Breast epithelium (tissue), 4 donors: ENCODE results near the gene NADK. TPM values are rescaled to one million over a fixed set of nuclear protein-coding genes. Genes with fewer than 3 reads are reported as not detected.
A peak's percentile ranks its signal among the peaks of the same experiment; 100 is the strongest.
"Not testable (repeated sequence)": the region's sequence is repeated elsewhere in the genome, so short reads cannot be mapped to it uniquely, and the experiment has no call there.

Experiments
- DNase-seq, 2 donors: peaks; one replicate each; pipeline ENCODE4 v3.0.0-alpha.2; 2019; ENCODE audit warnings: low spot score in 2 of 2
- H3K27ac ChIP-seq, 2 donors: fragments of 200-600 bp; sonication (generic) in 1 of 2; one replicate each; pipeline ENCODE4 v1.5.1; 2016 to 2019; ENCODE audit warnings: mild to moderate bottlenecking in 1 of 2
- H3K27me3 ChIP-seq, 2 donors: fragments of 200-600 bp; sonication (generic) in 1 of 2; one replicate each; pipeline versions ENCODE4 v1.5.1 to v1.6.0; 2017 to 2019; ENCODE audit warnings: control low read depth in 1 of 2, mild to moderate bottlenecking in 1 of 2
- H3K36me3 ChIP-seq: fragments of 200-600 bp; one replicate; pipeline ENCODE4 v1.5.1; 2019
- H3K4me1 ChIP-seq, 2 donors: fragments of 200-600 bp; sonication (generic); one replicate each; pipeline ENCODE4 v1.5.1; 2016 to 2019; ENCODE audit warnings: control low read depth in 1 of 2
- H3K4me3 ChIP-seq, 3 donors: fragments of 200-600 bp; sonication (generic); 1 replicate in 2 of 3; 2 replicates in 1 of 3; pipeline ENCODE4 v1.5.1; 2016 to 2019; ENCODE audit warnings: mild to moderate bottlenecking in 3 of 3, moderate library complexity in 2 of 3
- H3K9me3 ChIP-seq, 2 donors: fragments of 200-600 bp; sonication (generic) in 1 of 2; one replicate each; pipeline ENCODE4 v1.5.1; 2016 to 2019; ENCODE audit warnings: control low read depth in 1 of 2
- CTCF ChIP-seq, 3 donors: fragments of 450-650 bp; IDR thresholded peaks; one replicate each; pipeline ENCODE4 v1.5.1; 2016 to 2017; ENCODE audit warnings: antibody characterized with exemption in 3 of 3, mild to moderate bottlenecking in 3 of 3, moderate library complexity in 3 of 3
- POLR2A ChIP-seq: fragments of 450-650 bp; IDR thresholded peaks from one replicate; pipeline ENCODE4 v1.6.1; 2016; ENCODE audit warnings: antibody characterized with exemption, mild to moderate bottlenecking, moderate library complexity
- POLR2AphosphoS5 ChIP-seq, 3 donors: sonication (generic); formaldehyde crosslinking; IDR thresholded peaks; one replicate each; pipeline ENCODE4 v1.6.1; 2017; ENCODE audit warnings: antibody characterized with exemption in 3 of 3
- intact Hi-C: fragments of 100-400 bp; cut with DNase I; formaldehyde crosslinking; loops from one replicate; pipeline ENCODE4 v1.15.1; 2023; ENCODE audit warnings: low total_unique reads
- total RNA-seq, 3 donors: library from RNA; depleted of rRNA; stranded (reverse); fragments of >200 nt; gene quantifications; one replicate each; pipeline ENCODE4 v1.1.0, GENCODE V29; 2016

NADK gene
- total RNA-seq, 3 donors from 2014 or later, result 71.1 to 89.1 (median 87.4) TPM

GRCh38 chr1:1730870-1731269, 47.4 kb downstream of the NADK start:
- intact Hi-C loops, result no loop called here
- H3K27ac ChIP-seq, result peak overlapping the region in 1 of 2 donors; percentile 61
- no peaks in the 10 kb centered on the region for H3K27me3 ChIP-seq
- H3K9me3 ChIP-seq, result no peaks in the 10 kb centered on the region
- H3K4me3 ChIP-seq, result no peak overlapping the region
- no peaks in the 10 kb centered on the region for H3K4me1 ChIP-seq
- DNase-seq, result no peak
- TF ChIP-seq POLR2AphosphoS5 (IDR thresholded peaks at IDR 0.05) (no peak), CTCF (IDR thresholded peaks at IDR 0.05) (no peak)
- no peaks in the 10 kb centered on the region for H3K36me3 ChIP-seq

GRCh38 chr1:1730230-1730629, 48.0 kb downstream of the NADK start:
- H3K4me1 ChIP-seq, H3K27me3 ChIP-seq, DNase-seq, H3K4me3 ChIP-seq, H3K27ac ChIP-seq, H3K36me3 ChIP-seq, H3K9me3 ChIP-seq, intact Hi-C loops: not testable (repeated sequence)

- H3K4me3 ChIP-seq, DNase-seq, H3K36me3 ChIP-seq, H3K27me3 ChIP-seq, H3K4me1 ChIP-seq, H3K9me3 ChIP-seq, intact Hi-C loops: not testable (repeated sequence)
- peak overlapping the region in 1 of 2 donors; percentile 83 for H3K27ac ChIP-seq
Measured at GRCh38 chr1:1729116-1729816, 49.0 kb downstream of the NADK start.

GRCh38 chr1:1728308-1729005, 49.8 kb downstream of the NADK start:
- H3K4me1 ChIP-seq, H3K27me3 ChIP-seq, H3K9me3 ChIP-seq, H3K36me3 ChIP-seq, intact Hi-C loops, H3K4me3 ChIP-seq, DNase-seq: not testable (repeated sequence)
- peak overlapping the region in 1 of 2 donors; percentile 83 for H3K27ac ChIP-seq

- intact Hi-C loops, H3K36me3 ChIP-seq, H3K4me3 ChIP-seq, DNase-seq, H3K9me3 ChIP-seq, H3K27me3 ChIP-seq, H3K4me1 ChIP-seq: not testable (repeated sequence)
- H3K27ac ChIP-seq, result peak overlapping the region in 1 of 2 donors; percentile 51
Measured at GRCh38 chr1:1727131-1727651, 51.1 kb downstream of the NADK start.

GRCh38 chr1:1726088-1726487, 52.2 kb downstream of the NADK start:
- DNase-seq, H3K27me3 ChIP-seq, H3K36me3 ChIP-seq, H3K4me3 ChIP-seq, H3K9me3 ChIP-seq, H3K4me1 ChIP-seq, H3K27ac ChIP-seq, intact Hi-C loops: not testable (repeated sequence)

GRCh38 chr1:1724035-1724864, 54.0 kb downstream of the NADK start, which contains the start of gene CDK11A:
Gene CDK11A (minus strand): TSS chr1:1724357. CDS start chr1:1722818, 1,539 bp downstream.
- H3K27ac ChIP-seq, result peak within 1 kb of the TSS; percentile 88 to 96
- peak; percentile 99 for DNase-seq
- intact Hi-C loops, H3K36me3 ChIP-seq, H3K4me1 ChIP-seq, H3K9me3 ChIP-seq, H3K27me3 ChIP-seq: not testable (repeated sequence)
- peak; percentile 88 to 93 (median 90) for TF ChIP-seq POLR2AphosphoS5 (IDR thresholded peaks at IDR 0.05)
- TF ChIP-seq CTCF (IDR thresholded peaks at IDR 0.05), result peak; percentile 43 to 60 (median 51)
- TF ChIP-seq POLR2A, result peak; percentile 23
- H3K4me3 ChIP-seq, result peak within 1 kb of the TSS; percentile 61 to 83 (median 64)
